Activated CD4-positive, alpha-beta memory T cell treated with anti-CD3 and anti-CD28 coated beads, Interleukin-2, amount 10 ng/mL, durations not matched to agents 7 days and 5 days (primary cell): ENCODE measurements around the gene VAPA. TPM values are rescaled to one million over a fixed set of nuclear protein-coding genes. Genes with fewer than 3 reads are reported as not detected.

ENCODE experiments used
- CTCF ChIA-PET: fragments of 350-600 bp; sonication (Branson Sonifier 250); formaldehyde crosslinking; loops from one replicate; lab custom pipeline; 2021; ENCODE audit warnings: antibody characterized with exemption, inconsistent platforms; lab: Charles Lee
- POLR2A ChIA-PET: fragments of 350-600 bp; sonication (Branson Sonifier 250); formaldehyde crosslinking; loops from one replicate; lab custom pipeline; 2021; ENCODE audit warnings: antibody characterized with exemption; lab: Charles Lee
- DNase-seq: peaks from one replicate; pipeline ENCODE4 v3.0.0-alpha.2; 2020
- H3K27ac Mint-ChIP-seq: one replicate; pipeline ENCODE4 v1.8.0; 2021; ENCODE audit warnings: mild to moderate bottlenecking, mixed read lengths
- H3K27me3 Mint-ChIP-seq: one replicate; pipeline ENCODE4 v1.8.0; 2021; ENCODE audit warnings: mixed read lengths
- H3K36me3 Mint-ChIP-seq: one replicate; pipeline ENCODE4 v1.8.0; 2021; ENCODE audit warnings: low read depth, mixed read lengths
- H3K4me1 Mint-ChIP-seq: one replicate; pipeline ENCODE4 v1.8.0; 2021; ENCODE audit warnings: mixed read lengths
- H3K4me3 Mint-ChIP-seq: one replicate; pipeline ENCODE4 v1.8.0; 2021; ENCODE audit warnings: mild to moderate bottlenecking, mixed read lengths
- H3K9me3 Mint-ChIP-seq: one replicate; pipeline ENCODE4 v1.8.0; 2021; ENCODE audit warnings: mixed read lengths
- total RNA-seq, 2 experiments: library from RNA; stranded (reverse); gene quantifications; one replicate each; pipeline ENCODE4 v1.2.3, GENCODE V29; 2021

VAPA gene
- total RNA-seq, 2 experiments from 2014 or later = 132 to 142 TPM

- POLR2A ChIA-PET = interaction anchor here (0.9 to 1.2 kb wide), 2 partner anchors 14 to 23 kb away, joined by 4 to 8 read pairs; no protein-coding TSS in a partner anchor
- no peak for DNase-seq
- H3K4me3 Mint-ChIP-seq = no peak overlapping the region
- peak overlapping the region; percentile 69 for H3K27ac Mint-ChIP-seq
- H3K4me1 Mint-ChIP-seq = peaks cover 14% of the 10 kb centered on the region
- no peaks in the 10 kb centered on the region for H3K36me3 Mint-ChIP-seq
- CTCF ChIA-PET = no interaction called here
- peaks cover 4% of the 10 kb centered on the region for H3K27me3 Mint-ChIP-seq
- peaks cover 3% of the 10 kb centered on the region for H3K9me3 Mint-ChIP-seq
Measured at GRCh38 chr18:9876212-9876866, 37.5 kb upstream of the VAPA start.

- no peak for DNase-seq
- Mint-ChIP-seq H3K27me3 (peaks cover 2% of the 10 kb centered on the region), H3K9me3 (peaks cover 3% of the 10 kb centered on the region), H3K27ac (peak overlapping the region; percentile 69), H3K36me3 (no peaks in the 10 kb centered on the region), H3K4me3 (peak overlapping the region; percentile 8), H3K4me1 (peaks cover 14% of the 10 kb centered on the region)
- CTCF ChIA-PET = no interaction called here
- POLR2A ChIA-PET = interaction anchor here (0.6 to 1.2 kb wide), 3 partner anchors 15 to 38 kb away, joined by 3 to 8 read pairs (median 4); no protein-coding TSS in a partner anchor
Measured at GRCh38 chr18:9876867-9877654, 36.8 kb upstream of the VAPA start.

GRCh38 chr18:9877655-9878014, 36.2 kb upstream of the VAPA start:
- no peak for DNase-seq
- Mint-ChIP-seq H3K36me3 (no peaks in the 10 kb centered on the region), H3K27me3 (no peaks in the 10 kb centered on the region), H3K4me3 (no peak overlapping the region), H3K9me3 (peaks cover 3% of the 10 kb centered on the region), H3K27ac (peak overlapping the region; percentile 69), H3K4me1 (peaks cover 14% of the 10 kb centered on the region)
- ChIA-PET CTCF (no interaction called here), POLR2A (interaction anchor here (0.6 kb wide), 1 partner anchor 37 kb away, joined by 3 read pairs; no protein-coding TSS in a partner anchor)

- POLR2A ChIA-PET = no interaction called here
- no peak for DNase-seq
- H3K36me3 Mint-ChIP-seq = no peaks in the 10 kb centered on the region
- H3K4me3 Mint-ChIP-seq = no peak overlapping the region
- no peaks in the 10 kb centered on the region for H3K27me3 Mint-ChIP-seq
- H3K9me3 Mint-ChIP-seq = peaks cover 3% of the 10 kb centered on the region
- CTCF ChIA-PET = no interaction called here
- H3K4me1 Mint-ChIP-seq = peaks cover 14% of the 10 kb centered on the region
- no peak overlapping the region for H3K27ac Mint-ChIP-seq
Measured at GRCh38 chr18:9878095-9878494, 35.7 kb upstream of the VAPA start.

- Mint-ChIP-seq H3K27me3 (no peaks in the 10 kb centered on the region), H3K9me3 (peaks cover 3% of the 10 kb centered on the region), H3K4me3 (no peak overlapping the region), H3K27ac (no peak overlapping the region), H3K36me3 (no peaks in the 10 kb centered on the region), H3K4me1 (peaks cover 14% of the 10 kb centered on the region)
- ChIA-PET POLR2A (interaction anchor here (0.6 kb wide), 1 partner anchor 20 kb away, joined by 4 read pairs; no protein-coding TSS in a partner anchor), CTCF (no interaction called here)
- DNase-seq = no peak
Measured at GRCh38 chr18:9878783-9879242, 35.0 kb upstream of the VAPA start.

- peaks cover 10% of the 10 kb centered on the region for H3K4me1 Mint-ChIP-seq
- peaks cover 4% of the 10 kb centered on the region for H3K27me3 Mint-ChIP-seq
- peaks cover 3% of the 10 kb centered on the region for H3K9me3 Mint-ChIP-seq
- no peak overlapping the region for H3K27ac Mint-ChIP-seq
- H3K4me3 Mint-ChIP-seq = no peak overlapping the region
- POLR2A ChIA-PET = no interaction called here
- H3K36me3 Mint-ChIP-seq = no peaks in the 10 kb centered on the region
- DNase-seq = no peak
- CTCF ChIA-PET = no interaction called here
Measured at GRCh38 chr18:9884090-9884489, 29.7 kb upstream of the VAPA start.

GRCh38 chr18:9884532-9885140, 29.2 kb upstream of the VAPA start:
- peaks cover 3% of the 10 kb centered on the region for H3K9me3 Mint-ChIP-seq
- H3K4me3 Mint-ChIP-seq = no peak overlapping the region
- DNase-seq = no peak
- no peak overlapping the region for H3K27ac Mint-ChIP-seq
- H3K4me1 Mint-ChIP-seq = peaks cover 10% of the 10 kb centered on the region
- ChIA-PET CTCF (no interaction called here), POLR2A (no interaction called here)
- H3K36me3 Mint-ChIP-seq = no peaks in the 10 kb centered on the region
- peaks cover 4% of the 10 kb centered on the region for H3K27me3 Mint-ChIP-seq

- CTCF ChIA-PET = no interaction called here
- no peak for DNase-seq
- Mint-ChIP-seq H3K4me3 (no peak within 1 kb of the TSS), H3K36me3 (no peaks in the 10 kb centered on the region), H3K27ac (no peak within 1 kb of the TSS), H3K4me1 (peaks cover 10% of the 10 kb centered on the region), H3K9me3 (peaks cover 3% of the 10 kb centered on the region), H3K27me3 (peaks cover 7% of the 10 kb centered on the region)
- POLR2A ChIA-PET = no interaction called here
Measured at GRCh38 chr18:9885170-9886004, 28.4 kb upstream of the VAPA start, which contains the start of gene TXNDC2. Gene TXNDC2, plus strand, starts transcription at chr18:9885973. Its CDS starts 708 bp downstream, at chr18:9886681.

- POLR2A ChIA-PET = no interaction called here
- no peak for DNase-seq
- CTCF ChIA-PET = no interaction called here
- H3K9me3 Mint-ChIP-seq = no peaks in the 10 kb centered on the region
- H3K36me3 Mint-ChIP-seq = no peaks in the 10 kb centered on the region
- H3K4me3 Mint-ChIP-seq = no peak overlapping the region
- H3K27me3 Mint-ChIP-seq = peaks cover 7% of the 10 kb centered on the region
- no peak overlapping the region for H3K27ac Mint-ChIP-seq
- H3K4me1 Mint-ChIP-seq = peaks cover 10% of the 10 kb centered on the region
Measured at GRCh38 chr18:9886005-9886348, 27.8 kb upstream of the VAPA start.

- ChIA-PET POLR2A (no interaction called here), CTCF (no interaction called here)
- Mint-ChIP-seq H3K4me3 (no peak overlapping the region), H3K36me3 (no peaks in the 10 kb centered on the region), H3K9me3 (no peaks in the 10 kb centered on the region), H3K27ac (no peak overlapping the region), H3K4me1 (peaks cover 10% of the 10 kb centered on the region), H3K27me3 (peaks cover 7% of the 10 kb centered on the region)
- no peak for DNase-seq
Measured at GRCh38 chr18:9887992-9888391, 25.8 kb upstream of the VAPA start.

GRCh38 chr18:9890196-9890595, 23.6 kb upstream of the VAPA start:
- Mint-ChIP-seq H3K4me1 (peaks cover 16% of the 10 kb centered on the region), H3K27ac (no peak overlapping the region), H3K27me3 (peaks cover 7% of the 10 kb centered on the region), H3K9me3 (no peaks in the 10 kb centered on the region), H3K36me3 (no peaks in the 10 kb centered on the region), H3K4me3 (no peak overlapping the region)
- CTCF ChIA-PET = no interaction called here
- DNase-seq = no peak
- POLR2A ChIA-PET = no interaction called here

GRCh38 chr18:9890957-9891356, 22.9 kb upstream of the VAPA start:
- ChIA-PET CTCF (no interaction called here), POLR2A (no interaction called here)
- no peaks in the 10 kb centered on the region for H3K9me3 Mint-ChIP-seq
- peaks cover 13% of the 10 kb centered on the region for H3K4me1 Mint-ChIP-seq
- H3K4me3 Mint-ChIP-seq = no peak overlapping the region
- H3K36me3 Mint-ChIP-seq = no peaks in the 10 kb centered on the region
- no peak overlapping the region for H3K27ac Mint-ChIP-seq
- H3K27me3 Mint-ChIP-seq = peaks cover 5% of the 10 kb centered on the region
- DNase-seq = no peak
